Measurements from ENCODE around the gene IL37. TPM values are rescaled to one million over a fixed set of nuclear protein-coding genes. Genes with fewer than 3 reads are reported as not detected.
A peak's percentile ranks its signal among the peaks of the same experiment; 100 is the strongest.

The IL37 gene
- total and polyA plus RNA-seq, 2 experiments from 2014 or later, result not detected

- Histone ChIP-seq H3K27me3 (no peaks in the 10 kb centered on the region), H3K27ac (no peak overlapping the region), H3K4me3 (no peak overlapping the region), H3K4me1 (ENCODE audit: low read depth) (peaks cover 6% of the 10 kb centered on the region), H3K36me3 (no peaks in the 10 kb centered on the region), H3K9me3 (ENCODE audit: low read depth) (no peaks in the 10 kb centered on the region)
- no peak for DNase-seq (ENCODE audit: low read depth in 1 of 2, low spot score in 1 of 2)
- no peak for TF ChIP-seq CTCF (IDR thresholded peaks at IDR 0.05; ENCODE audit: low read depth, low read length)
These were observed 8.1 kb downstream of the IL37 start for GRCh38 chr2:112919086-112919485.

- no peak for DNase-seq (ENCODE audit: low read depth in 1 of 2, low spot score in 1 of 2)
- TF ChIP-seq CTCF (IDR thresholded peaks at IDR 0.05; ENCODE audit: low read depth, low read length), result no peak
- Histone ChIP-seq H3K4me1 (ENCODE audit: low read depth) (peaks cover 6% of the 10 kb centered on the region), H3K36me3 (no peaks in the 10 kb centered on the region), H3K9me3 (ENCODE audit: low read depth) (no peaks in the 10 kb centered on the region), H3K4me3 (no peak overlapping the region), H3K27ac (no peak overlapping the region), H3K27me3 (no peaks in the 10 kb centered on the region)
These were observed 10.1 kb downstream of the IL37 start for GRCh38 chr2:112920923-112921532.

- H3K4me1 ChIP-seq (ENCODE audit: low read depth), result peaks cover 6% of the 10 kb centered on the region
- no peak overlapping the region for H3K4me3 ChIP-seq
- H3K9me3 ChIP-seq (ENCODE audit: low read depth), result no peaks in the 10 kb centered on the region
- H3K27ac ChIP-seq, result no peak overlapping the region
- TF ChIP-seq CTCF (IDR thresholded peaks at IDR 0.05; ENCODE audit: low read depth, low read length), result no peak
- DNase-seq (ENCODE audit: low read depth in 1 of 2, low spot score in 1 of 2), result no peak
- H3K36me3 ChIP-seq, result no peaks in the 10 kb centered on the region
- H3K27me3 ChIP-seq, result no peaks in the 10 kb centered on the region
These were observed 11.0 kb downstream of the IL37 start for GRCh38 chr2:112921982-112922381.

- Histone ChIP-seq H3K4me3 (no peak overlapping the region), H3K27ac (no peak overlapping the region), H3K9me3 (ENCODE audit: low read depth) (no peaks in the 10 kb centered on the region), H3K36me3 (no peaks in the 10 kb centered on the region), H3K27me3 (no peaks in the 10 kb centered on the region), H3K4me1 (ENCODE audit: low read depth) (peaks cover 6% of the 10 kb centered on the region)
- TF ChIP-seq CTCF (IDR thresholded peaks at IDR 0.05; ENCODE audit: low read depth, low read length), result no peak
- peak; percentile 17 to 30 for DNase-seq (ENCODE audit: low read depth in 1 of 2, low spot score in 1 of 2)
These were observed 12.4 kb downstream of the IL37 start for GRCh38 chr2:112923237-112923966.

- H3K27ac ChIP-seq, result no peak overlapping the region
- no peak overlapping the region for H3K4me3 ChIP-seq
- H3K27me3 ChIP-seq, result no peaks in the 10 kb centered on the region
- H3K9me3 ChIP-seq (ENCODE audit: low read depth), result no peaks in the 10 kb centered on the region
- peaks cover 6% of the 10 kb centered on the region for H3K4me1 ChIP-seq (ENCODE audit: low read depth)
- peak in 1 of 2 donors; percentile 11 for DNase-seq (ENCODE audit: low read depth in 1 of 2, low spot score in 1 of 2)
- no peak for TF ChIP-seq CTCF (IDR thresholded peaks at IDR 0.05; ENCODE audit: low read depth, low read length)
- no peaks in the 10 kb centered on the region for H3K36me3 ChIP-seq
These were observed 13.0 kb downstream of the IL37 start for GRCh38 chr2:112923967-112924338.
